Liver (tissue), 9 donors: ENCODE data around the gene CDH13. TPM values are rescaled to one million over a fixed set of nuclear protein-coding genes. Genes with fewer than 3 reads are reported as not detected.

ENCODE experiments used
- DNase-seq: peaks from one replicate; pipeline ENCODE4 v3.0.0-alpha.2; 2017; ENCODE audit warnings: low spot score
- H3K27ac ChIP-seq, 2 donors: one replicate each; pipeline ENCODE4 v1.7.0; 2013; ENCODE audit warnings: inconsistent platforms in 2 of 2, low read length in 2 of 2, control low read depth in 1 of 2, low read depth in 1 of 2, mild to moderate bottlenecking in 1 of 2
- H3K27me3 ChIP-seq, 4 donors: one replicate each; pipeline versions ENCODE4 v1.6.1 to v1.7.0; 2013; ENCODE audit warnings: low read length in 3 of 4, inconsistent platforms in 1 of 4, mild to moderate bottlenecking in 1 of 4, moderate library complexity in 1 of 4; ENCODE audit not compliant: control insufficient read depth in 4 of 4, insufficient read depth in 4 of 4
- H3K36me3 ChIP-seq, 4 donors: one replicate each; pipeline versions ENCODE4 v1.6.1 to v1.7.0; 2013; ENCODE audit warnings: low read length in 3 of 4, mild to moderate bottlenecking in 3 of 4, low read depth in 1 of 4, moderate library complexity in 1 of 4; ENCODE audit not compliant: control insufficient read depth in 4 of 4, insufficient read depth in 3 of 4
- H3K4me1 ChIP-seq, 4 donors: one replicate each; pipeline versions ENCODE4 v1.6.1 to v1.7.0; 2013; ENCODE audit warnings: low read length in 3 of 4, mild to moderate bottlenecking in 3 of 4, moderate library complexity in 1 of 4; ENCODE audit not compliant: control insufficient read depth in 4 of 4, insufficient read depth in 4 of 4
- H3K4me3 ChIP-seq, 3 donors: one replicate each; pipeline versions ENCODE4 v1.6.1 to v1.7.0; 2013; ENCODE audit warnings: low read length in 3 of 3, control low read depth in 1 of 3, low read depth in 1 of 3, mild to moderate bottlenecking in 1 of 3
- H3K9ac ChIP-seq, 2 donors: one replicate each; pipeline ENCODE4 v1.7.0; 2013; ENCODE audit warnings: low read length in 2 of 2, mild to moderate bottlenecking in 2 of 2, moderate library complexity in 2 of 2, control low read depth in 1 of 2, low read depth in 1 of 2
- H3K9me3 ChIP-seq, 4 donors: one replicate each; pipeline versions ENCODE4 v1.6.1 to v1.7.0; 2013; ENCODE audit warnings: low read length in 3 of 4; ENCODE audit not compliant: control insufficient read depth in 4 of 4
- EGR1 ChIP-seq, 2 donors: IDR thresholded peaks; 2 replicates each; pipeline ENCODE4 v1.6.1; 2016 to 2018; ENCODE audit warnings: antibody characterized with exemption in 2 of 2, low read depth in 2 of 2
- FOXA1 ChIP-seq: IDR thresholded peaks from 2 replicates; pipeline ENCODE4 v1.6.1; 2016; ENCODE audit warnings: antibody characterized with exemption
- FOXA2 ChIP-seq: IDR thresholded peaks from 2 replicates; pipeline ENCODE4 v1.6.1; 2016; ENCODE audit warnings: antibody characterized with exemption
- GABPA ChIP-seq, 2 donors: IDR thresholded peaks in 1 of 2; conservative IDR thresholded peaks in 1 of 2; 2 replicates each; pipeline ENCODE4 v1.6.1; 2016; ENCODE audit warnings: antibody characterized with exemption in 2 of 2, mild to moderate bottlenecking in 1 of 2, moderate library complexity in 1 of 2
- HNF4A ChIP-seq, 2 donors: conservative IDR thresholded peaks; 2 replicates each; pipeline ENCODE4 v1.6.1; 2016; ENCODE audit warnings: antibody characterized with exemption in 2 of 2, mild to moderate bottlenecking in 2 of 2
- HNF4G ChIP-seq: IDR thresholded peaks from 2 replicates; pipeline ENCODE4 v1.6.1; 2016; ENCODE audit warnings: antibody characterized with exemption
- JUND ChIP-seq, 2 donors: IDR thresholded peaks; 2 replicates each; pipeline ENCODE4 v1.6.1; 2016; ENCODE audit warnings: antibody characterized with exemption in 2 of 2
- NR2F2 ChIP-seq: IDR thresholded peaks from 2 replicates; pipeline ENCODE4 v1.6.1; 2016; ENCODE audit warnings: antibody characterized with exemption
- RAD21 ChIP-seq, 2 donors: IDR thresholded peaks; 2 replicates each; pipeline ENCODE4 v1.6.1; 2016; ENCODE audit warnings: antibody characterized with exemption in 2 of 2, mild to moderate bottlenecking in 2 of 2
- RXRA ChIP-seq, 2 donors: IDR thresholded peaks; 2 replicates each; pipeline ENCODE4 v1.6.1; 2017 to 2018; ENCODE audit warnings: antibody characterized with exemption in 2 of 2, mild to moderate bottlenecking in 1 of 2
- SP1 ChIP-seq: IDR thresholded peaks from 2 replicates; pipeline ENCODE4 v1.6.1; 2018; ENCODE audit warnings: antibody characterized with exemption, mild to moderate bottlenecking
- YY1 ChIP-seq: IDR thresholded peaks from 2 replicates; pipeline ENCODE4 v1.6.1; 2016; ENCODE audit warnings: antibody characterized with exemption, mild to moderate bottlenecking
- WGBS: extraction: QIAGEN DNeasy Blood & Tissue Kit; methylation state at CpG from one replicate; pipeline ENCODE4 v1.1.7; 2013; 5-methylcytosine and 5-hydroxymethylcytosine counted together
- polyA plus RNA-seq, 2 donors: library from polyadenylated mRNA; stranded (reverse) in 1 of 2; unstranded in 1 of 2; fragments of 200-250 nt in 1 of 2; fragments of >200 nt in 1 of 2; fragmentation: Nextera tagmentation in 1 of 2; extraction: Ambion mirVana in 1 of 2; gene quantifications; one replicate each; pipeline versions ENCODE4 v1.2.1 to v1.2.3, GENCODE V29; 2013 to 2015
- total RNA-seq, 2 donors: library from RNA; depleted of rRNA; stranded (reverse); fragments of >200 nt; gene quantifications; one replicate each; pipeline ENCODE4 v1.2.3, GENCODE V29; 2014
- TF ChIP-seq, protein P1 (sequence below): IDR thresholded peaks from 2 replicates; pipeline ENCODE4 v1.6.1; 2016; ENCODE audit warnings: antibody characterized with exemption
- TF ChIP-seq, protein P2 (sequence below): IDR thresholded peaks from 2 replicates; pipeline ENCODE4 v1.6.1; 2016; ENCODE audit warnings: antibody characterized with exemption
- TF ChIP-seq, protein P3 (sequence below): fragments of 150-350 bp; IDR thresholded peaks from 2 replicates; pipeline ENCODE4 v1.5.1; 2017; ENCODE audit warnings: improper control_type of control experiment, low read depth, low read length; ENCODE audit not compliant: missing input control
- TF ChIP-seq, protein P4 (sequence below): IDR thresholded peaks from 2 replicates; pipeline ENCODE4 v1.6.1; 2016; ENCODE audit warnings: antibody characterized with exemption, mild to moderate bottlenecking
- TF ChIP-seq, protein P5 (sequence below): IDR thresholded peaks from 2 replicates; pipeline ENCODE4 v1.6.1; 2016; ENCODE audit warnings: antibody characterized with exemption
- donor health status: healthy.
- donor health status: healthy.
- donor health status: healthy.
- donor health status: healthy.
- donor health status: healthy.

CDH13 gene
- total and polyA plus RNA-seq, 4 donors = 0.21 to 1.5 (median 0.58) TPM

DNA sequence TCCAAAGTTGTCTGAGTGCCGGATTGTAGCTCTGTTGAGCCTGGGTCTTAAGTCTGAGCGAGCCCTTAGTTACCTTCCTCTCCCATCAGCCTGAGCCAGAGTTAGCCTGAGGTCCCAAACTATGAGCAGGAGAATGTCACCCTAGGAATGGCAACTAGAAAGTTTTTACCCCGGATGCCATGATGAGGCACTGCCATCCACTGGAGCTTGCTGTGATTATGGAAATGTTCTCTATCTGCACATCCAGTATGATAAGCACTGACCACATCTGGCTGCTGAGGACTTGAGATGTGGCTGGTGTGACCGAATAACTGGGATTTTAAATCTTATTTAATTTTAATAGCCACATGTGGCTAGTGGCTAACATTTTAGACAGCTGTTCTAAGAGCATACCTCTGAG lies 550.0 kb downstream of the CDH13 start (continued):
- TF ChIP-seq, protein P1, sequence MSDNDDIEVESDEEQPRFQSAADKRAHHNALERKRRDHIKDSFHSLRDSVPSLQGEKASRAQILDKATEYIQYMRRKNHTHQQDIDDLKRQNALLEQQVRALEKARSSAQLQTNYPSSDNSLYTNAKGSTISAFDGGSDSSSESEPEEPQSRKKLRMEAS = no peak
- TF ChIP-seq, protein P2, sequence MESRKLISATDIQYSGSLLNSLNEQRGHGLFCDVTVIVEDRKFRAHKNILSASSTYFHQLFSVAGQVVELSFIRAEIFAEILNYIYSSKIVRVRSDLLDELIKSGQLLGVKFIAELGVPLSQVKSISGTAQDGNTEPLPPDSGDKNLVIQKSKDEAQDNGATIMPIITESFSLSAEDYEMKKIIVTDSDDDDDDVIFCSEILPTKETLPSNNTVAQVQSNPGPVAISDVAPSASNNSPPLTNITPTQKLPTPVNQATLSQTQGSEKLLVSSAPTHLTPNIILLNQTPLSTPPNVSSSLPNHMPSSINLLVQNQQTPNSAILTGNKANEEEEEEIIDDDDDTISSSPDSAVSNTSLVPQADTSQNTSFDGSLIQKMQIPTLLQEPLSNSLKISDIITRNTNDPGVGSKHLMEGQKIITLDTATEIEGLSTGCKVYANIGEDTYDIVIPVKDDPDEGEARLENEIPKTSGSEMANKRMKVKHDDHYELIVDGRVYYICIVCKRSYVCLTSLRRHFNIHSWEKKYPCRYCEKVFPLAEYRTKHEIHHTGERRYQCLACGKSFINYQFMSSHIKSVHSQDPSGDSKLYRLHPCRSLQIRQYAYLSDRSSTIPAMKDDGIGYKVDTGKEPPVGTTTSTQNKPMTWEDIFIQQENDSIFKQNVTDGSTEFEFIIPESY = no peak
- no peak for TF ChIP-seq HNF4G

DNA sequence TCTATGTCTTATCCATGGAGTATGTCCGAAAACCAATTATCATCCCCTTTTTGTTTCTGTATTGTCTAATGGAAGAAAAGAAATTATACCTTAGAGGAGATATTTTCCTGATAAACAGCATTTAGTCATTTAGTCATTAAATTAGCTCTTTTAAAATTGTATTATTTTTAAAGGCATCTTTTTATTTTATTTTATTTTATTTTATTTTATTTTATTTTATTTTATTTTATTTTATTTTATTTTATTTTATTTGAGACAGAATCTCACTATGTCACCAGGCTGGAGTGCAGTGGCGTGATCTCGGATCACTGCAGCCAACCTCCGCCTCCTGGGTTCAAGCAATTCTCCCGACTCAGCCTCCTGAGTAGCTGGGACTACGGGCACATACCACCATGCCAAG lies 559.1 kb downstream of the CDH13 start:
- no peaks in the 10 kb centered on the region for H3K4me1 ChIP-seq
- peaks cover 0 to 5% (median 0%) of the 10 kb centered on the region in 4 donors for H3K27me3 ChIP-seq
- no peaks in the 10 kb centered on the region for H3K36me3 ChIP-seq
- TF ChIP-seq, protein P3, sequence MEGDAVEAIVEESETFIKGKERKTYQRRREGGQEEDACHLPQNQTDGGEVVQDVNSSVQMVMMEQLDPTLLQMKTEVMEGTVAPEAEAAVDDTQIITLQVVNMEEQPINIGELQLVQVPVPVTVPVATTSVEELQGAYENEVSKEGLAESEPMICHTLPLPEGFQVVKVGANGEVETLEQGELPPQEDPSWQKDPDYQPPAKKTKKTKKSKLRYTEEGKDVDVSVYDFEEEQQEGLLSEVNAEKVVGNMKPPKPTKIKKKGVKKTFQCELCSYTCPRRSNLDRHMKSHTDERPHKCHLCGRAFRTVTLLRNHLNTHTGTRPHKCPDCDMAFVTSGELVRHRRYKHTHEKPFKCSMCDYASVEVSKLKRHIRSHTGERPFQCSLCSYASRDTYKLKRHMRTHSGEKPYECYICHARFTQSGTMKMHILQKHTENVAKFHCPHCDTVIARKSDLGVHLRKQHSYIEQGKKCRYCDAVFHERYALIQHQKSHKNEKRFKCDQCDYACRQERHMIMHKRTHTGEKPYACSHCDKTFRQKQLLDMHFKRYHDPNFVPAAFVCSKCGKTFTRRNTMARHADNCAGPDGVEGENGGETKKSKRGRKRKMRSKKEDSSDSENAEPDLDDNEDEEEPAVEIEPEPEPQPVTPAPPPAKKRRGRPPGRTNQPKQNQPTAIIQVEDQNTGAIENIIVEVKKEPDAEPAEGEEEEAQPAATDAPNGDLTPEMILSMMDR = no peak
- TF ChIP-seq HNF4G (no peak), RXRA (IDR thresholded peaks at IDR 0.05) (no peak), FOXA2 (no peak), NR2F2 (no peak), GABPA (IDR thresholded peaks at IDR 0.05 in 1 of 2, conservative IDR thresholded peaks at IDR 0.05 in 1 of 2) (no peak), FOXA1 (no peak), YY1 (no peak), RAD21 (IDR thresholded peaks at IDR 0.05) (no peak), EGR1 (IDR thresholded peaks at IDR 0.05; ENCODE audit: low read depth in 2 of 2) (no peak), HNF4A (conservative IDR thresholded peaks at IDR 0.05) (no peak), JUND (IDR thresholded peaks at IDR 0.05) (no peak), SP1 (no peak)
- TF ChIP-seq, protein P1 = no peak
- TF ChIP-seq, protein P2 = no peak
- TF ChIP-seq, protein P4, sequence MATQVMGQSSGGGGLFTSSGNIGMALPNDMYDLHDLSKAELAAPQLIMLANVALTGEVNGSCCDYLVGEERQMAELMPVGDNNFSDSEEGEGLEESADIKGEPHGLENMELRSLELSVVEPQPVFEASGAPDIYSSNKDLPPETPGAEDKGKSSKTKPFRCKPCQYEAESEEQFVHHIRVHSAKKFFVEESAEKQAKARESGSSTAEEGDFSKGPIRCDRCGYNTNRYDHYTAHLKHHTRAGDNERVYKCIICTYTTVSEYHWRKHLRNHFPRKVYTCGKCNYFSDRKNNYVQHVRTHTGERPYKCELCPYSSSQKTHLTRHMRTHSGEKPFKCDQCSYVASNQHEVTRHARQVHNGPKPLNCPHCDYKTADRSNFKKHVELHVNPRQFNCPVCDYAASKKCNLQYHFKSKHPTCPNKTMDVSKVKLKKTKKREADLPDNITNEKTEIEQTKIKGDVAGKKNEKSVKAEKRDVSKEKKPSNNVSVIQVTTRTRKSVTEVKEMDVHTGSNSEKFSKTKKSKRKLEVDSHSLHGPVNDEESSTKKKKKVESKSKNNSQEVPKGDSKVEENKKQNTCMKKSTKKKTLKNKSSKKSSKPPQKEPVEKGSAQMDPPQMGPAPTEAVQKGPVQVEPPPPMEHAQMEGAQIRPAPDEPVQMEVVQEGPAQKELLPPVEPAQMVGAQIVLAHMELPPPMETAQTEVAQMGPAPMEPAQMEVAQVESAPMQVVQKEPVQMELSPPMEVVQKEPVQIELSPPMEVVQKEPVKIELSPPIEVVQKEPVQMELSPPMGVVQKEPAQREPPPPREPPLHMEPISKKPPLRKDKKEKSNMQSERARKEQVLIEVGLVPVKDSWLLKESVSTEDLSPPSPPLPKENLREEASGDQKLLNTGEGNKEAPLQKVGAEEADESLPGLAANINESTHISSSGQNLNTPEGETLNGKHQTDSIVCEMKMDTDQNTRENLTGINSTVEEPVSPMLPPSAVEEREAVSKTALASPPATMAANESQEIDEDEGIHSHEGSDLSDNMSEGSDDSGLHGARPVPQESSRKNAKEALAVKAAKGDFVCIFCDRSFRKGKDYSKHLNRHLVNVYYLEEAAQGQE = no peak
- TF ChIP-seq, protein P5, sequence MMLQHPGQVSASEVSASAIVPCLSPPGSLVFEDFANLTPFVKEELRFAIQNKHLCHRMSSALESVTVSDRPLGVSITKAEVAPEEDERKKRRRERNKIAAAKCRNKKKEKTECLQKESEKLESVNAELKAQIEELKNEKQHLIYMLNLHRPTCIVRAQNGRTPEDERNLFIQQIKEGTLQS = no peak
- DNase-seq = no peak
- H3K9me3 ChIP-seq = no peaks in the 10 kb centered on the region
- H3K9ac ChIP-seq = no peak overlapping the region
- H3K4me3 ChIP-seq = no peak overlapping the region
- 94% methylated on average over 6 of the region's 6 CpGs for WGBS
- no peak overlapping the region for H3K27ac ChIP-seq
